Left colon (tissue), 2 donors: ENCODE data around the gene HSPB7. TPM values are rescaled to one million over a fixed set of nuclear protein-coding genes. Genes with fewer than 3 reads are reported as not detected.
A peak's percentile ranks its signal among the peaks of the same experiment; 100 is the strongest.
"Not testable (repeated sequence)": the region's sequence is repeated elsewhere in the genome, so short reads cannot be mapped to it uniquely, and the experiment has no call there.

ENCODE experiments used
- ATAC-seq: fragments of 200-7000 bp; cut with Tn5 transposase; one replicate; pipeline ENCODE4 v1.9.1; 2020; ENCODE audit warnings: mild to moderate bottlenecking, moderate library complexity
- DNase-seq, 2 donors: peaks; one replicate each; pipeline ENCODE4 v3.0.0-alpha.2; 2020
- intact Hi-C, 2 donors: fragments of 100-400 bp; cut with DNase I in 1 of 2; cut with micrococcal nuclease in 1 of 2; formaldehyde crosslinking; loops; one replicate each; pipeline versions ENCODE4 v1.11.2 to v1.14.0; 2022; cut with DNase I, micrococcal nuclease
- total RNA-seq, 2 donors: library from RNA; stranded (reverse); fragmentation: NEBNext Ultra II Directional; extraction: Animal tissue kit (Norgen Biotek cat#: 25700); gene quantifications; one replicate each; pipeline ENCODE4 v1.2.1, GENCODE V29; 2021
- donor health status: DM: no; HTN: no; CAD: no.
- donor health status: DM: yes; HTN: yes; CAD: no.

HSPB7 gene
- total RNA-seq, 2 donors from 2014 or later: 0.73 to 17.6 TPM

DNA sequence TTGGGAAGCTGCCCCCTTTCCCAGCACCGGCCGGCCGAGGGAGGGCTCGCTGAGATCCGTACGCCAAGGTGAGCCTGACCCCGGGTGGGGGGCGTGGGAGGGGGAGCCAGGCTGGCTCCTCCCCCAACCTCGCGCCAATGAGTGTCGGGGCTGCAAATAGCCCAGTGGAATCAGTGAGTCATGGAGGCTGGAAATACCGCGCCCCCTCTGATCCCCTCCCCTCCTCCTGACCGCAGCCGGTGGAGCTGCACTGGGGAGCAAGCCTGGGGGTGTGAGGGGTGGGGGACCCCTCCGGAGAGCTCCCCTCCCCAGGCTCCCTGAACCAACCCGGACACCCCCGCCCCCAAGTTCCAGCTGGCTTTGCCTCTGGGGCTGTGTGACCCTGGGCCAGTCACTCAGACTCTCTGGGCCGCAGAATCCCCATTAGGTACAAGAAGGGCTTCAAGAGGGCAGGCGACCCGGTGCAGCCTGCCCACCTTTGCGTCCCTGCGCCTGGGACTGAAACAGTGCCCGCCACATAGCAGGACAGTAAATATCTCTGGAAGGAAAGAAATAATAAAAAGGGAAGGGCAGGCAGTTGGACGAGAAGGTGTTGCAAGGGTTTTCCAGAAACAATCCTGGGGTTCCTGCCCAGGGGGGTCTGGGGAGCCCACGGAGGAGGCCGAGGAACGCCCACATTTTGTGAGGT lies 4.5 kb downstream of the HSPB7 start:
- intact Hi-C loops: no loop called here
- ATAC-seq (peak; percentile 60), DNase-seq (peak; percentile 47 to 61)

DNA sequence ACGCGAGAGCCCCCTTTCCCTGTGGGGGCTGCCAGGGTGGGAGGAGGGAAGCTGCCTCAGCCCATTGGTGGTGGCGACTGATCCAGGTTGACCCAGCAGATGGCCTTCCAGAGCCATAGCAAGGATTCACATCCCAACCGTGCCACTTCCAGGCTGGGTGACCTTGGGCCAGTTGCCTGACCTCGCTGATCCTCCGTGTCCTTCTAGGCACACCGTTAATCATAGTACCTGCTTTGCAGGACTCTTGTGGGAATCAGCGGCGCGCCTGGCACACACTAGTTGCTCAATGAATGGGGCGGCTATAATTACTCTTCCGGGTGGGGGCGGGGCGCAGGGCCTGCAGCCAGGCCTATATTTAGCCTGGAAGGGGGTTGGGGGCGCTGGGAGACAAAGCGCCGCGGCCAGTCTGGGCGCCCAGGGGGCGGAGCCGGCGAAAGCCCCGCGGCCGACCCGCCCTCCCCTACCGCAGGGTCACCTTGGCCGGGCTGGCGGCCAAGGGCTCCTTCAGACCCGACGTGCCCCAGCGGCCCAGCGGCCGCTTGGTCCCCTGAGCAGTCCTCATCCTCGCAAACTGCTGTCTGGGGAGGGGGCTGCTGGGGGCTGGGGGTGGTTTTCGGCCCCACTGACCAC lies 5.1 kb downstream of the HSPB7 start:
- intact Hi-C loops: no loop called here
- ATAC-seq: peak; percentile 65
- DNase-seq: peak; percentile 66 to 73

DNA sequence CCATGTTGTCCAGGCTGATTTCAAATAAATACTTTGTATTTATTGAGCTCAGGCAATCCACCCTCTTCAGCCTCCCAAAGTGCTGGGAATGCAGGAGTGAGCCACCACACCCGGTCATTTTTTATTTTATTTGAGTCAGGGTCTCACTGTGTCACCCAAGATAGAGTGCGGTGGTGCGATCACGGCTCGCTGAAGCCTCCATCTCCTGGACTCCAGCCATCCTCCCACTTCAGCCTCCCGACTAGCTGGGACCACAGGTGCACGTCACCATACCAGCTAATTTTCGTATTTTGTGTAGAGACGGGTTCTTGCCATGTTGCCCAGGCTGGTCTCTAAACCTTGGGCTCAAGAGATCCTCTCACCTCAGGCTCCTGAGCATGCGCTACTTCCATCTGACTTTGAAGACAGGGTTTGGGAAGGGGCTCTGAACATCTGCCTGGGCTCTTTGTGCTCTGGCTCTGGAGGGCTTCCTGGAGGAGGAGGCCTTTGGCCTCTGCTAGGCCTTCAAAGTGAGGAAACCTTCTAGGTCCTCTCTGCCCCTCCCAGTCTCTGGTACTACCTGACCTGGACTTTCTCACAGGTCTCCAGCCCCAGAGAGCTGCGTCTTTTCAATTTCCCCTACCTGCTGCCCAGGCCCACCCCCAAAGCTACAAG lies 5.8 kb downstream of the HSPB7 start:
- DNase-seq (no peak), ATAC-seq (no peak)
- intact Hi-C loops: no loop called here

GRCh38 chr1:16010837-16011236 lies 7.0 kb downstream of the HSPB7 start:
- DNase-seq (no peak), ATAC-seq (no peak)
- intact Hi-C loops: no loop called here

DNA sequence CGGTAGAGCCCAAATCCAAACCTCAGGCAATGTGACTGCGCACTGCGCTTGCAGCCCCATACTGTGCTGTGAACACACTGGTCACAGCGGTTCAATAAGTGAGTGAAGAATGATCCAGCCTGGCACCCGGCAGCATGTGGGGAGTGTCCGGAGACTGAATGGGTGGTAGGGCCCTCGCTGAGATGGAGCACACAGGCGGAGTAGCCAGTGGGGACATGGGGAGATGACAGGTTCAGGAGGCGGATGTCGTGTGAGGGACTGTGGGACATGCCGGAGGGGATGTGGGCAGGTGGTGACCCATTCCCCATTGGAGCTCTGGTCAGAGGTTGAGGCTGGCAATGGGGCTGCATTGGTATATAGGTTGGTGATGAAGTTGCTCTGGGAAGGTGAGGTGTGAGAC lies 8.2 kb downstream of the HSPB7 start:
- ATAC-seq (no peak), DNase-seq (no peak)
- intact Hi-C loops: loop anchor here in 1 of 2 donors (5.0 kb wide), 1 partner anchor 48 kb away; no protein-coding TSS in a partner anchor

- DNase-seq (peak; percentile 64 to 81), ATAC-seq (peak; percentile 50)
- intact Hi-C loops: loop anchor here in 1 of 2 donors (5.0 kb wide), 1 partner anchor 48 kb away; no protein-coding TSS in a partner anchor
These were observed 8.8 kb downstream of the HSPB7 start for GRCh38 chr1:16009030-16009460.

DNA sequence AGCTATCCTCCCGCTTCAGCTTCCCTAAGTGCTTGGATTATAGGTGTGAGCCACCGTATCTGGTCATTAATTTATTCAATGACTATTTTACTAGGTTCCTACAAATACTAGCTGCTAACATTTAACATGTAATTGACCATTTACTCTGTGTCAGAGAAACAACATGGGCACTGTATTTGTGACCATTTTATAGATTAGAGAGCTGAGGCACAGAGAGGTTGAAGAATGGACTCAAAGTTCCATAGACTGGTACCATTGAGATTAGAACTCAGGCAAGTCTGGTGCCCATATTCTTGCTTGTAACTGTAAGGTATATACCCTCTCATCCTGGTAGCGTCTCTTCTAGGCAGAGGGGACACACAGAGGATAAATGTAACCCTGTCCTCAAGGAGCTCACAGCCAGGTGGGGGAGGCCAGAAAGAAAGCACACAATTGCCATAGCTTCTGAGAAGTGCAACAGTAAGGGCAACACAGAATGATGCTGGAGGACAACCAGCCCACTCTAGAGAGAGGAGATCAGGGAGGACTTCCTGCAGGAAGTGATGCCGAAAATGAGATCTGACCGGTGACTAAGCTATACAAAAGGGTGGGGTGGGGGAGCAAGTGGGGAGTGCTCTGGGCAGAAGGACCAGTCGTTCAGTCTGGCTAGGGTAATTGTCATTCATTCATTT lies 10.0 kb downstream of the HSPB7 start:
- intact Hi-C loops: loop anchor here in 1 of 2 donors (5.0 kb wide), 1 partner anchor 49 kb away; no protein-coding TSS in a partner anchor
- DNase-seq (no peak), ATAC-seq (no peak)

GRCh38 chr1:16006552-16007485 lies 11.0 kb downstream of the HSPB7 start:
- peak; percentile 45 for ATAC-seq
- intact Hi-C loops: loop anchor here in 1 of 2 donors (5.0 kb wide), 1 partner anchor 50 kb away; no protein-coding TSS in a partner anchor
- no peak for DNase-seq

DNA sequence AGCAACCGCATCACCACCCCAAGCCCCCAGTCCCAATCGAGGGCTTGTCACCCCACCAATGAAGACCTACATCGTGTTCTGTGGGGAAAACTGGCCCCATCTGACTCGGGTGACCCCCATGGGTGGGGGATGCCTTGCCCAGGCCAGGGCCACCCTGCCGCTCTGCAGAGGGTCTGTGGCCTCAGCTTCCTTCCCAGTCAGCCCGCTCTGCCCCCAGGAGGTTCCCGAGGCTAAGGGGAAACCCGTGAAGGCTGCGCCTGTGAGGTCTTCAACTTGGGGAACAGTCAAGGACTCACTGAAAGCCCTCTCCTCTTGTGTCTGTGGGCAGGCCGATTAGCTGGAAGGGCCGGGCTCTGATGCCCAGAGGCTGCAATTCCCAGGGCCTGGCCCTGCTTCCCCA lies 11.8 kb downstream of the HSPB7 start:
- intact Hi-C loops: loop anchor here in 1 of 2 donors (5.0 kb wide), 1 partner anchor 51 kb away; no protein-coding TSS in a partner anchor
- no peak for DNase-seq
- no peak for ATAC-seq

GRCh38 chr1:16005597-16005996 lies 12.2 kb downstream of the HSPB7 start:
- intact Hi-C loops: loop anchor here in 1 of 2 donors (5.0 kb wide), 1 partner anchor 52 kb away; no protein-coding TSS in a partner anchor
- DNase-seq (no peak), ATAC-seq (no peak)

- ATAC-seq, intact Hi-C loops: not testable (repeated sequence)
These were observed 16.6 kb downstream of the HSPB7 start for GRCh38 chr1:16001274-16001673.

DNA sequence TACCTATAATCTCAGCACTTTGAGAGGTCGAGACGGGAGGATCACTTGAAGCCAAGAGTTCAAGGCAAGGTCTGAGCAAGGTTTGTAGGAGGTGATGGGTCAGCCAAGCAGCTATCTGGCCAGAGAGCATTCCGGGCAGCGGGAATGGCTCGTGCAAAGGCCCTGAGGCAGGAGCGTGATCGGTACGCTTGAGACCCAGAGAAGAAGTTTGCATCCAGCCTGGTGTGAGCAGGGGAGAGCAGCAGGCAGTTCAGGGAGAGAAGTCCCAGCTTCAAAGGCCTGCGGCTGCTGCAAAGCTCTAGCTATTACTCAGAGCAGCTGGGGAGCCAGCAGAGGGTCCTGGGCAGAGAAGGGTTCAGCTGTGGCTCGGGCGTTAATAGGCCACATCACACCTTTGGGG lies 18.9 kb downstream of the HSPB7 start:
- intact Hi-C loops: no loop called here
- DNase-seq: no peak

More at GRCh38 chr1:16001274-16001673, 16.6 kb downstream of the HSPB7 start:
- not testable (repeated sequence) for DNase-seq

GRCh38 chr1:15997637-15998280 lies 20.1 kb downstream of the HSPB7 start:
- intact Hi-C loops: no loop called here

More for the DNA sequence above, 18.9 kb downstream of the HSPB7 start:
- ATAC-seq: no peak

GRCh38 chr1:15997076-15997585 lies 20.7 kb downstream of the HSPB7 start:
- DNase-seq: no peak
- intact Hi-C loops: no loop called here
- ATAC-seq: no peak

More at GRCh38 chr1:15997637-15998280, 20.1 kb downstream of the HSPB7 start:
- DNase-seq: no peak
- no peak for ATAC-seq

DNA sequence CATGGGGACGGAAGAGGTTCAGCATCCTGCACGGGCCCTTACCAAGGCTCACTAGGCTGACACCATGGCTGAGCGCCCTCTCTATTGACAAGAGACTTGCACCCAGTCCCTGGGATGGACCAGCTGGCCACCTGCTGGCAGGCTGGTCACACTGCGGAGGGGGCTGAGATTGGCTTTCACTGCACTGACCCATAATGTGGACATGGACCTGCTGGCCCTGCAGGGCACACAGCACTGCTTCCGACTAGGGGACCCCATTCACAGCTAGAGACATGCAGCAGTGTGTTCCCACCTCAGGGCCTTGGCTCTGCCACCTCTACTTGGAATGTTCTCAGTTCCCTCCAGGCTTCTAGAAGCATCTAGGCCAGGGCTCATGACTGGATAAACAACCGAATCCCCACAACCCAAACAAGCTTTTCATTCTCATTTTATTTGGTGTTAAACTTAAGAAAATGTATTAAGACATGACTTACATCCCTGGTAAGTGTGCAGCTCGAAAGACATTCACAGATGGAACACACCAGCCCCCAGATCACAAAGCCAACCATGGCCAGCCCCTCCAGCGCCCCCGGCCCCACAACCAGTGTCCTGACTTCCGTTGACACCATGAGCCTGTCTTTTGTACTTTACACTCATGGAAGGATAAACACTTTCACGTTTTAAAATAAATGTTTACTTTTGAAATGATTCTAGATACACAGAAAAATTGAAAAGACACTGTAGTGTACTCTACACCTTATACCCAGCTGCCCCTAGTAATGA lies 23.1 kb downstream of the HSPB7 start:
- intact Hi-C loops: loop anchor here in 1 of 2 donors (5.0 kb wide), 1 partner anchor 177 kb away; no protein-coding TSS in a partner anchor
- peak; percentile 94 for ATAC-seq
- peak in 1 of 2 donors; percentile 57 for DNase-seq

DNA sequence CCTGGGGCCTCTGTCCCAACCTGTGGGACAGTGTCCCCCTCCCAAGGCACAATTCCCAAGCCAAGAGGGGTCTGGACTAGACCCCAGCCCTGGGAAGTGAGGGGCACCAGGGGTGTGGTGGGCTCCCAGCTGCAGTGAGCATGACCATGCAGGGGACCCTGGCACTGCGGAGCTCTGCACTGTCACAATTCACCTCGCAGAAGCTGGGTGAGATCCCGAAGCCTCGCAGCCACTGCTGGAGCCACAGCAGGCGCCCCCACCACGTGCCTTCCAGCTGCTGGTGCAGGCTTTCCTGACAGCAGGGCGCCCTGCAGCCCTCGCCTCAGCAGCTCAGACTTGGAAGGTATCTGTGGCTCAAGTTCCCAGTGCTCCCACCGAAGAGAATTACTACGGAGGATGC lies 23.8 kb downstream of the HSPB7 start:
- intact Hi-C loops: loop anchor here in 1 of 2 donors (5.0 kb wide), 1 partner anchor 177 kb away; no protein-coding TSS in a partner anchor
- DNase-seq (no peak), ATAC-seq (no peak)
